Activated CD4-positive, alpha-beta T cell treated with anti-CD3 and anti-CD28 coated beads for 36 hours (primary cell): ENCODE data around the gene DUSP9. TPM values are rescaled to one million over a fixed set of nuclear protein-coding genes. Genes with fewer than 3 reads are reported as not detected.

Experiments used
- ATAC-seq: fragments of 200-7000 bp; cut with Tn5 transposase; one replicate; pipeline ENCODE4 v1.10.0; 2021; ENCODE audit warnings: mild to moderate bottlenecking, moderate library complexity
- CTCF ChIA-PET: fragments of 350-600 bp; sonication (Branson Sonifier 250); formaldehyde crosslinking; loops from one replicate; lab custom pipeline; 2021; ENCODE audit warnings: antibody characterized with exemption; lab: Charles Lee
- POLR2A ChIA-PET: fragments of 350-600 bp; sonication (Branson Sonifier 250); formaldehyde crosslinking; loops from one replicate; lab custom pipeline; 2021; ENCODE audit warnings: antibody characterized with exemption, inconsistent platforms; lab: Charles Lee
- DNase-seq: peaks from one replicate; pipeline ENCODE4 v3.0.0-alpha.2; 2020
- H3K27ac Mint-ChIP-seq: one replicate; pipeline ENCODE4 v1.8.0; 2021; ENCODE audit warnings: mixed read lengths
- H3K27me3 Mint-ChIP-seq: one replicate; pipeline ENCODE4 v1.8.0; 2021; ENCODE audit warnings: mixed read lengths
- H3K36me3 Mint-ChIP-seq: one replicate; pipeline ENCODE4 v1.8.0; 2021; ENCODE audit warnings: low read depth, mixed read lengths
- H3K4me1 Mint-ChIP-seq: one replicate; pipeline ENCODE4 v1.8.0; 2021; ENCODE audit warnings: mixed read lengths
- H3K4me3 Mint-ChIP-seq: one replicate; pipeline ENCODE4 v1.8.0; 2021; ENCODE audit warnings: mild to moderate bottlenecking, moderate library complexity, mixed read lengths
- H3K9me3 Mint-ChIP-seq: one replicate; pipeline ENCODE4 v1.8.0; 2021; ENCODE audit warnings: low read depth, mixed read lengths
- intact Hi-C, 2 experiments: fragments of 100-400 bp; cut with DNase I in 1 of 2; cut with micrococcal nuclease in 1 of 2; formaldehyde crosslinking; loops; one replicate each; pipeline versions ENCODE4 v1.14.2 to v1.15.1; 2022 to 2024; cut with DNase I, micrococcal nuclease
- total RNA-seq, 2 experiments: library from RNA; stranded (reverse); gene quantifications; one replicate each; pipeline ENCODE4 v1.2.3, GENCODE V29; 2021

Gene DUSP9
- total RNA-seq, 2 experiments from 2014 or later, result 0.12 to 0.14 TPM

DNA sequence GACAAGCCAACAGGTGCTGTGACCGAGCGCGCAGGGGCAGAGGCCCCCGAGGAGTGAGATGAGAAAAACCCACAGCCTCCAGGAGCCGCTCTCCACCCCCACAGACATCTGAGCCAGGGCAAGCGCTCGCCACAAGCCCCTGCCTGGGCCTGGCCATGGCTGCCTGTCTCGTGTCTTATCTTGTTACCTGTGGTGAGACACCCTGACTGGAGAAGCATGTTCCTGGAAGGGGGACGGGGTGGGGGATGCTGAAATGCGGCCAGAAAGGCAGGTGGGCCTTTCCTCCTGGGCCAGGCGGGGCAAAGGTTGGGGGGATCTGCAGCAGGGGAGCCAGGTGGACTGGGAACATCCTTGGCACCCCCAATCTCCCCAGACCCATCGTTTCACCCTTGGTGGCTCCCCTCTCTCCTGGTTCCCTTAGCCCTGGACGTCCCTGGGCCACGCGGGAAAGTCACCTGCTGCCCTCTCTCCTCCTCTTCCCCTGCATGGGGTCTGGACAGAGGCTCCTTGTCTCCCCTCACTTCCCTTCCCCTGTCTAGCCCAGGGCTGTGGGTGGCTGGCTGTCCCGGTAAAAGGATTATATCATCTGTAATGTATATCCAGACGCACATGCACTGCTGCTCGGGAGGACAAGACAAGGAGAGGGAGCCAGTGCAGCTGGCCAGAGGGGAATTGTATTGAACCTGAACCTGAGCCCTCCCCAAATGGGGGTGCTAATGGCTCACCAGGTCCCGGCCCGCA is 8.4 kb upstream of the DUSP9 start:
- Mint-ChIP-seq H3K4me1 (peaks cover 12% of the 10 kb centered on the region), H3K9me3 (no peaks in the 10 kb centered on the region), H3K36me3 (no peaks in the 10 kb centered on the region), H3K4me3 (no peak overlapping the region), H3K27ac (no peak overlapping the region), H3K27me3 (peaks cover 16% of the 10 kb centered on the region)
- ATAC-seq (no peak), DNase-seq (no peak)
- intact Hi-C loops, result no loop called here
- CTCF ChIA-PET, result no interaction called here
- POLR2A ChIA-PET, result no interaction called here

DNA sequence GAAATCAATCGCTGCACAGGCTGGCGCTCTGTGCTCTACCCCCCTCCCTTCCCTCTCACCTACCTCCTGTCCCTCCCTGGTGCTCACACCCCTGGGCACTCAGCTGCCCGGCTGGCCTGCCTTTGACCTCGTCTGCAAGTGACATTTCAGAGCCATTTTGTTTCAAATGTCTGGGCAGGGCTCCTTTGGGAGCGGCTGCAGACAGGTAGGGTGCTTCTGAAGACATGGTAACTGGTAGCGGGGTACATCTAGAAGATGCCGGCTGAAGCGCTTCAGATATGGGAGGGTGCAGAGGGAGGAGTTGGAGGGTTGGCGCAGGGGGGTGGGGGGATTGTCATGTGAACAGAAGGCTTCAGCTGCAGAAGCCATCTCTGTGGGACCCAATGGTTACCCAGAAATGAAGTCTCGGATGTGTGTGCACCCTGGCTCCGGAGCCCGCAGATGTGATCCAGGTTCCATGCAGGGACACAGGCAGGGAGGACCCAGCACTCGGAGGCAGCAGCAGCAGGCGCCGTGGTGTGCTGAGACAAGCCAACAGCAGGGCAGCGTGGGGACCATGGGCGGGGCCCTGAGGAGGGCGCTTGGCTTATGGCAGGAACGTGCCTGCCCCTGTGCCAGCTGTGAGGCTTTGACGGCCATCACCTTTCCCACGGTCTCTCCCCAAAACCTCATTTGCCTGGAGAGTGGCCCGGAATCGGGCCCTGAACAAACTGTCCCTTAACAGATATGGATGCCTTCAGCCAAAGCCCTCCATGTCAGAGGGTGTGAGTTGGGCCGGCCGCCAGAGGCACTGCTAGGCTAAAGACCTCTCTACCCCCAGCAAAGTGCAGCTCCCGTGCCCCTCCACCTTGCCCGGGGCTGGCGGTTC is 7.6 kb upstream of the DUSP9 start:
- Mint-ChIP-seq H3K36me3 (no peaks in the 10 kb centered on the region), H3K9me3 (no peaks in the 10 kb centered on the region), H3K27ac (no peak overlapping the region), H3K27me3 (peaks cover 18% of the 10 kb centered on the region), H3K4me3 (no peak overlapping the region), H3K4me1 (peaks cover 12% of the 10 kb centered on the region)
- intact Hi-C loops, result no loop called here
- ATAC-seq (no peak), DNase-seq (no peak)
- ChIA-PET CTCF (interaction anchor here (0.7 kb wide), 1 partner anchor 27 kb away, joined by 3 read pairs; no protein-coding TSS in a partner anchor), POLR2A (no interaction called here)

DNA sequence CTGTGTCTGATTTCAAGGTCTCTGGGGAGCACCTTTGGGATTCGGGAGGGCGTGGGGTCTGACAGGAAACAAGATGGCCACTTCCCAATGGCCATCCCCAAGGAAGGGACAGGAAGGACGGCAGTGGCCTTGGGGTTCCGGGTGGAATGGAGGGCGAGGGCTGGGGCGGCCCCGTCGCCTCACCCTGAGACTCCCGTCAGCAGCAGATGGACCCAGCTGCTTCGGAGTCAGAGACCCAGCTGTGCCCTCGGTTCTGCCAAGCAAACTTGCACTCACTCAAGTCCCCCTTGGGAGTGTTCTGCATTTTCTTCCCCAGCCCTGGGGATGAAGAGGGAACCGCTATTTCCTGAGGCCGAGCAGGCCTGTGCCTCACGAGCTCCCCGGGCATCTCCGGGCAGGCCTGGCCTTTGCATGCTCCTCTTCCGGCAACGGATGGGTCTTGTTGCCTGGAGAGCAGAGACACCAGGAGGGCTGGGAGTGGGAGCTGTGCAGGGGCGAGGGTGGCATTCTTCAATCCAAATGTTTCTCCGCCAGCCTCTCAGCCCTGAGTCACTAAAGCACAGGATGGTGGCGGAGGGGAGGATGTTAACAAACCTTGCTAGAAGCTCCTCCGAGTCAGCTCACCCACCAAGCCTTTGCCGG is 6.8 kb upstream of the DUSP9 start:
- ChIA-PET CTCF (interaction anchor here (0.6 to 1.9 kb wide), 4 partner anchors 11 to 28 kb away, joined by 3 to 4 read pairs (median 4); no protein-coding TSS in a partner anchor), POLR2A (no interaction called here)
- DNase-seq, result no peak
- peaks cover 12% of the 10 kb centered on the region for H3K4me1 Mint-ChIP-seq
- no peak for ATAC-seq
- intact Hi-C loops, result no loop called here
- H3K9me3 Mint-ChIP-seq, result no peaks in the 10 kb centered on the region
- peaks cover 21% of the 10 kb centered on the region for H3K27me3 Mint-ChIP-seq
- no peaks in the 10 kb centered on the region for H3K36me3 Mint-ChIP-seq
- no peak overlapping the region for H3K4me3 Mint-ChIP-seq
- no peak overlapping the region for H3K27ac Mint-ChIP-seq

DNA sequence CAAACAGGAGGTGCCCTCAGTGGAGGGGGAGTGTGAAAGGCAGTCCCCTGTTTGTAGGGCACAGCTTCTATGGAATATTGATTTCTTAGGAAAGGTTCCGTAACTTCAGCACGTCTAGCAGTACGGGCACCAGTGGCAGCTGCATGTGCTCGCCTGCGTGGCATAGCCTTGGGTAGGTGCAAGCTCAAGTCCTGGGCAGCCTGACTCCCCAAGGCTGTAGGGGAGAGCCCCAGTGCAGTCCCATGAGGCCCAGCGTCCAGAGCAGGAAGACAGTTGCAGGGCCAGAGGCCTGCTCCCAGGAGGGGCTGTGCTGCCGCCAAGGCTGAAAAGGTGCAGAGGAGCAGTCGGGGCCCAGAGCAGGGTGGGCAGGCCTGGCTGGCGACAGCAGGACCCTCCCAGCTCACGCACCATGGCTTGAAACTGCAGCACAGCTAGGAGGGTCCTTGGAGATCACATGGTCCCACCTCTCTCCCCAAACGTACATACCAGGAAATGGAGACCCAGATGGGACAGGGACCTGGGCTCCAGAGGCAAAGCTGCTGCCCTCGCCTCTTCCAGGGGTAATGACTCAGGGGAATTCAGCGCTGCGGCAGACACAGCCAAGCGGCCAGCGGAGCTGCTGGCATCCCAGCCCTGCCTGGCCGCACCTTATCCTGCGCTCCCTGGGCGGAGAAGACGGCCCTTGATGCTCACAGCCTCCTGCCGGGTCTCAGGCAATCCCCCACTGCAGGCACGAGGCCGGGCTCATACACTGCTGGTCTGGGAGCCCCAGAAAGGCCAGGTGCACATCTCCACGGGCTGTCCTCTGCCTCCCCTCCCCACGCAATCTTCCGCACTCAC is 6.0 kb upstream of the DUSP9 start:
- no peak overlapping the region for H3K4me3 Mint-ChIP-seq
- H3K9me3 Mint-ChIP-seq, result no peaks in the 10 kb centered on the region
- H3K4me1 Mint-ChIP-seq, result peaks cover 12% of the 10 kb centered on the region
- ChIA-PET POLR2A (no interaction called here), CTCF (interaction anchor here (0.6 to 1.9 kb wide), 5 partner anchors 10 to 102 kb away, joined by 3 to 4 read pairs (median 3); no protein-coding TSS in a partner anchor)
- DNase-seq, result no peak
- peaks cover 24% of the 10 kb centered on the region for H3K27me3 Mint-ChIP-seq
- no peak overlapping the region for H3K27ac Mint-ChIP-seq
- intact Hi-C loops, result no loop called here
- no peaks in the 10 kb centered on the region for H3K36me3 Mint-ChIP-seq
- no peak for ATAC-seq

DNA sequence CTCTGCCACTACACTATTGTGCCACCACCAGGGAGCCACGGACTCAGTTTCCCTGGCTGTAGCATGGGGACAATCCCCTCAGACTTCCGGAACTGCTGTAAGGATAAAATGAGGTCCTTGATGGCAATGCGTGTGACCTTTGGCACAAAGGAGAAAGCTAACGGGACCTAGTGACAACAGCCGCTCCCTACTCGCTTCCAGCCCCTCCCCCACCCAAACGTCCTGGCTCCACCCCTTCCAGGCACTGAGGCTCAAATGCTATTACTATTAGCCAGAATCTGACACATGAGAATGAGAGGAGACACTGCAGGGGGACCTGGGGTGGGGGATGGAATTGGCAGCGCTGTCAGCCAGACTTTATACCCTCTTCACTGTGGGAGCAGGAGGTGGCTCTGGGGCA is 5.4 kb upstream of the DUSP9 start:
- no peak overlapping the region for H3K27ac Mint-ChIP-seq
- ChIA-PET POLR2A (no interaction called here), CTCF (interaction anchor here (0.7 to 1.9 kb wide), 4 partner anchors 22 to 102 kb away, joined by 3 to 4 read pairs (median 3); no protein-coding TSS in a partner anchor)
- peaks cover 12% of the 10 kb centered on the region for H3K4me1 Mint-ChIP-seq
- H3K27me3 Mint-ChIP-seq, result peaks cover 29% of the 10 kb centered on the region
- DNase-seq, result no peak
- no peaks in the 10 kb centered on the region for H3K36me3 Mint-ChIP-seq
- intact Hi-C loops, result no loop called here
- H3K4me3 Mint-ChIP-seq, result no peak overlapping the region
- ATAC-seq, result no peak
- H3K9me3 Mint-ChIP-seq, result no peaks in the 10 kb centered on the region

DNA sequence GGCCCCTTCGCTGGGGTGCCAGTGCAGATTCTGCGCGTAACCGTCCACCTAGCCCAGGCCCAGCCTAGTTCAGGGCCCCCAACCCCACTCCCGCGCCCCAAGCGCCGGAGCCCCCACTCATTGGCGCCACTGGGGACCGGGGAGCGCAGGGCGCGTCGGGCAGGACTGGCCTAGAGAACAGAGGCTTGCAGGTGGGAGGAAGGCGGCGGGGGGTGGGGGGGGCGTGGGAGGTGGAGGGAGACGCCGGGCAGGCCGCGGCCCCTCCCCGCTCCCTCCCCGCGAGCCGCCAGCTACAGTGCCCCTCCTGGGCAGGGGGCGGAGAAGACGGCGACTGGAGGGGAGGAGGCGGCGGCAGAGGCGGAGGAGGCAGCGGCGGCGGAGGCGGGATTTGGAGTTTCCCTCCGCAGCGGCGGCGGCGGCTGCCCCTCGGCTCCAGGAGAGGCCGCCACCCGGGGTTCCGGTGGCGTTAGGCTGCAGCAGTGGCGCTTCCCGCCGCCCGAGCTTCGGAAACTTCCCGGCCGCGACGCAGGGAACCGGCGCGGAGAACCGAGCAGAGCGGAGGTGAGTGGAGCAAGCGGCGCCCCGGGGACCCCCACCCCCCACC is 4.8 kb upstream of the DUSP9 start:
- H3K36me3 Mint-ChIP-seq, result no peaks in the 10 kb centered on the region
- no peak for ATAC-seq
- H3K27ac Mint-ChIP-seq, result no peak overlapping the region
- H3K27me3 Mint-ChIP-seq, result peaks cover 29% of the 10 kb centered on the region
- CTCF ChIA-PET, result interaction anchor here (0.7 to 1.9 kb wide), 2 partner anchors 22 to 27 kb away, joined by 3 to 4 read pairs; no protein-coding TSS in a partner anchor
- no peaks in the 10 kb centered on the region for H3K9me3 Mint-ChIP-seq
- intact Hi-C loops, result no loop called here
- no peak overlapping the region for H3K4me3 Mint-ChIP-seq
- POLR2A ChIA-PET, result no interaction called here
- H3K4me1 Mint-ChIP-seq, result peaks cover 12% of the 10 kb centered on the region
- no peak for DNase-seq

DNA sequence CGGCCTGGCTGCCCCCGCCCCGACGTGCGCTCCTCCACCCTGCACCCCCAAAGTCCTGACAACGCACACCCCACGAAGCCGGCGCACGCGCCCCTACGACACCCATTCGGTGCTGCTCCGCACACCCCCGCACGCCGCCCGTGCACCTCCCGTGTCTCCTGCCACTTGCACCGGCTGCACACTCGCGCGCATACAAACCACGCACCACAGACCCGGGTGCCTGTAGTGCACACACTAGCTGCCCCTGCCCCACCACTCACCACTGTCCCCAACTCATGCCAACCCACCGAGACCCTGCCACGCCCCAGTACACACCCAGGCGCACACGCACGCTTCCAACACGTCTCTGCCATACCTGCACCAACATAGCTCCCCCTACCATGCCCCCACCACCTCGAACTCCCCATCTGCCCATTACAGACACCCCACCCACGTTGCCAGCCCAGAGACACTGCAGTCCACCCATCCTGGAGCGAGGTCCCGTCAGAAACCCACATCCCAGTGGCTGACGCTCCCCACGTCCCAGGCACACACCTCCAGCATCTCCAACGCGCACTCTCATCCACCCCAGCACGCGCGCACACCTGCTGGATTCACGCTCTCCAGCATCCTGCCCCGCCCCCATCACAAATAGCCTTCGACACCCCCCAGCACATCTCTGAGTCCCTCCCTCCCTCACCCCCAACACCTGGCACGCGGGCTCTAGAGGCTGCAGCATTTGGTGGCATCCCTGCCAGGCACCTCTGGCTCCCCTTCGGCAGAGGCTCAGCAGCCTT is 4.2 kb upstream of the DUSP9 start:
- Mint-ChIP-seq H3K27ac (no peak overlapping the region), H3K4me3 (peak overlapping the region; percentile 35)

DNA sequence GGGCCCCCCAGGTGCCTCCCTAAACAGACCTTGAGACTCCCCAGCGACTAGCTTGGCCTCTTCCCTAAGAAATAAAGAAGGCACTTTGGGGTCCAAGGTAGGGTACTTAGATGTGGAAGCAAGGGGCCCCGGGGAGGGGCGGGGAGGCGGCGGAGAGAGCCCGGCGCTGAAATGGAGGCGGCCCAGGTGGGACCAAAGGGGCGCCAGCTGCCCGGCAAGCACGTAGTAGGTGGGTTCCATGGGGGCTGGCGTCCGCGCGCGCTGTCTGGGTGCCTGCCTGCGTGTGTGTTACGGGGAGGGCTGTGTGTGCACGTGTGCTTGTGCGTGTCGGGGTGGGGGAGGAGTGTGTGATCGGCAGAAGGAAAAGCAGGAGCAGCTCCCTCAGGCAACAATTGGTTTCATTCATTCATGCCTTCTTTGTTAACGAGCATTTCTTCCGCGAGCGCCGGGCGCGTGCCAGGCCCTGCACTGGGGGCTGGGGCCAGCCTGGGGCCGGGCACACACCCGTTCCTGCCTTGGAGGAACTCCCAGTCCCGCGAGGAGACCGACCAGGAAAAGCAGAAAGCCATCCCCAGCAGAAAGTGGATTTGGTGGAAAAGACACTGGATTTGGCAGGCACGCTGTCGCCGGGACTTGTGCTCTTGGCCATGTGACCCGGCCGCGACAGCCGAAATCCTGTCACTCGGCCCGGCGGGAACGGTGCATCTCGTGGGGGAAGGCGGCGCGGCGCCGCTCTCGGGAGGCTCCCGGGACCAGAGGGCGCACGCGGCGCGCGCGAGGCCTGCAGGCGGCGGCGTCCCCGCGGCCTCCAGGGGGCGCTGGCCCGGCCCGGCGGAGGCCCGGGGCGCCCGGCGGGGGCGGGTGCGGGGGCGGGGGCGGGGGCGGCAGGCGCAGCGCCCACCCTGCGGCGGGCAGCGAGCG is 3.3 kb upstream of the DUSP9 start:
- DNase-seq (no peak), ATAC-seq (no peak)
- POLR2A ChIA-PET, result no interaction called here
- peaks cover 12% of the 10 kb centered on the region for H3K4me1 Mint-ChIP-seq
- no peak overlapping the region for H3K27ac Mint-ChIP-seq
- no peak overlapping the region for H3K4me3 Mint-ChIP-seq
- intact Hi-C loops, result no loop called here
- no peaks in the 10 kb centered on the region for H3K9me3 Mint-ChIP-seq
- no peaks in the 10 kb centered on the region for H3K36me3 Mint-ChIP-seq
- CTCF ChIA-PET, result interaction anchor here (1.0 to 1.5 kb wide), 3 partner anchors 13 to 36 kb away, joined by 3 to 12 read pairs (median 4); no protein-coding TSS in a partner anchor
- H3K27me3 Mint-ChIP-seq, result peaks cover 33% of the 10 kb centered on the region

More for the DNA sequence above, 4.2 kb upstream of the DUSP9 start:
- H3K27me3 Mint-ChIP-seq, result peaks cover 30% of the 10 kb centered on the region
- ChIA-PET POLR2A (no interaction called here), CTCF (interaction anchor here (1.1 kb wide), 1 partner anchor 13 kb away, joined by 3 read pairs; no protein-coding TSS in a partner anchor)
- DNase-seq (no peak), ATAC-seq (no peak)
- H3K36me3 Mint-ChIP-seq, result no peaks in the 10 kb centered on the region
- peaks cover 12% of the 10 kb centered on the region for H3K4me1 Mint-ChIP-seq
- intact Hi-C loops, result no loop called here
- H3K9me3 Mint-ChIP-seq, result no peaks in the 10 kb centered on the region
